Testis (tissue), 2 donors: Measurements from ENCODE around the gene LONP1.

Experiments used
- CTCF ChIP-seq, 3 experiments: fragments of 450-650 bp in 2 of 3; fragments of 200-600 bp in 1 of 3; sonication (generic) in 1 of 3; IDR thresholded peaks; one replicate each; pipeline ENCODE4 v1.5.1; 2016 to 2019; ENCODE audit warnings: antibody characterized with exemption in 3 of 3, mild to moderate bottlenecking in 2 of 3, moderate library complexity in 1 of 3
- POLR2A ChIP-seq: fragments of 450-650 bp; IDR thresholded peaks from one replicate; pipeline ENCODE4 v1.6.1; 2017; ENCODE audit warnings: antibody characterized with exemption, mild to moderate bottlenecking, moderate library complexity

- no peak for TF ChIP-seq CTCF (IDR thresholded peaks at IDR 0.05)
- no peak for TF ChIP-seq POLR2A
These were observed 38.4 kb downstream of the LONP1 start for GRCh38 chr19:5681391-5682106.
